ENCODE results near the gene INSL3. TPM values are rescaled to one million over a fixed set of nuclear protein-coding genes. Genes with fewer than 3 reads are reported as not detected.

INSL3 gene
- total RNA-seq, 4 donors from 2014 or later = not detected

DNA sequence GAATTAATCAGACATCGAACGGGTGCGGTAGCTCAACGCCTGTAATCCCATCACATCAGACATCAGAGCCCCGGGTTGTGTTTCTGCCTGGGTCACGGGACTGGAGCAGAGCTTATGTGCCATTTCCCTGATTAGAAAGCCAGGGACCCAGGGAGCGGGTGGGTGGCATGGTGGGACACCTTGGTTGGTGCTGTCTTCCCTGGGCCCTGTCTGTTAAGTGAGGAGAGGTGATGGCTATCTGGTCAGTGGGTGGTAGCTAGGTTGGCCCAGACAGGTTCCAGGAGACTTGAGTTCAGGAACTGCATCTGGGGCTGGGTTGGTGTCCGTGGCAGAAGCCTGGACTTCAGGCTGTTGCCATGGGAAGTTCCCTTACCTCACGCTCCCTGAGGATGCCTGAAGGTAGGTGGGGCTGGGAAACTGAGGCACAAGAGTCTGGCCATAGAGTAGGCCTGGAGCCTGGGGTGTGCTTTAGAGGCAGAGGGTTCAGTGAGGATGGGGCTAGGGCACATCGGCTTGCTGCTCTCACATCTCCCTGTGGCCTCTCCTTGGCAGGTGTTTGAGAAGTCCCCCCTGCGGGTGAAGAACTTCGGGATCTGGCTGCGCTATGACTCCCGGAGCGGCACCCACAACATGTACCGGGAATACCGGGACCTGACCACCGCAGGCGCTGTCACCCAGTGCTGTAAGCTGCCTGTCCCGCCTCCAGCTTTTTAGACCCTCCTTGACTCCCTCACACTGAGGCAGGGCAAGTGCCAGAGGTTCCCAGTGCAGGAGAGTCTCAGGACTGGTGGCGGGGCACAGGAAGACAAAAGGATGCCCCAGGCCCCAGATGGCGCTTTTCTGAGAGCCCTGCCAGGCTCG, 40.5 kb upstream of the INSL3 start:
- intact Hi-C loops (cut with DNase I; ENCODE audit: low total_unique reads) = no loop called here

DNA sequence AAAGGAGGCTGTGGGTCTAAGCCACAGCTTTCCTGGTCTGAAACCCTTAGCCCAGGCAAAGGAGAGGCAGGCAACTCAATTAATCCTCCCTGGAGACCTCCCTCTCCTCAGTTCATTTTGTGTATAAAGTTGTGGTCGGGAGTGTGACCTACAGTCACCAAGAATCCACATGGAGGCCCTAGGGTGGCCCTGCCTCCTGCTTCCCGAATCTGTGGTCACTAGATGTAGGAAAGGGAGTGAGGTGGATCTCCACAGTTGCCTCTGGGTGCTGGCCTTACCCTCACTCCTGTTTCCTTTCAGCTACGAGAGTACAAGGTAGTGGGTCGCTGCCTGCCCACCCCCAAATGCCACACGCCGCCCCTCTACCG, 39.7 kb upstream of the INSL3 start:
- H3K4me3 ChIP-seq = peak overlapping the region; percentile 91 to 100 (median 94)
- H3K4me1 ChIP-seq = peaks cover 21 to 35% of the 10 kb centered on the region in 2 donors
- TF ChIP-seq POLR2A (IDR thresholded peaks at IDR 0.05) = peak in 1 of 2 donors; percentile 2
- TF ChIP-seq, protein P1, sequence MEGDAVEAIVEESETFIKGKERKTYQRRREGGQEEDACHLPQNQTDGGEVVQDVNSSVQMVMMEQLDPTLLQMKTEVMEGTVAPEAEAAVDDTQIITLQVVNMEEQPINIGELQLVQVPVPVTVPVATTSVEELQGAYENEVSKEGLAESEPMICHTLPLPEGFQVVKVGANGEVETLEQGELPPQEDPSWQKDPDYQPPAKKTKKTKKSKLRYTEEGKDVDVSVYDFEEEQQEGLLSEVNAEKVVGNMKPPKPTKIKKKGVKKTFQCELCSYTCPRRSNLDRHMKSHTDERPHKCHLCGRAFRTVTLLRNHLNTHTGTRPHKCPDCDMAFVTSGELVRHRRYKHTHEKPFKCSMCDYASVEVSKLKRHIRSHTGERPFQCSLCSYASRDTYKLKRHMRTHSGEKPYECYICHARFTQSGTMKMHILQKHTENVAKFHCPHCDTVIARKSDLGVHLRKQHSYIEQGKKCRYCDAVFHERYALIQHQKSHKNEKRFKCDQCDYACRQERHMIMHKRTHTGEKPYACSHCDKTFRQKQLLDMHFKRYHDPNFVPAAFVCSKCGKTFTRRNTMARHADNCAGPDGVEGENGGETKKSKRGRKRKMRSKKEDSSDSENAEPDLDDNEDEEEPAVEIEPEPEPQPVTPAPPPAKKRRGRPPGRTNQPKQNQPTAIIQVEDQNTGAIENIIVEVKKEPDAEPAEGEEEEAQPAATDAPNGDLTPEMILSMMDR (IDR thresholded peaks at IDR 0.05 in 4 of 5, conservative IDR thresholded peaks at IDR 0.05 in 1 of 5) = no peak
- no peaks in the 10 kb centered on the region for H3K9me3 ChIP-seq
- DNase-seq = no peak
- ATAC-seq = no peak
- in situ Hi-C loops (cut with MboI; ENCODE audit: low sequenced_read_pairs in 4 of 4) = loop anchor here in 3 of 4 donors (5.0 to 25.0 kb wide), 3 partner anchors 71 to 134 kb away; partner anchors contain the start of gene CCDC124 (in 1 of the 3)
- no peaks in the 10 kb centered on the region for H3K27me3 ChIP-seq
- intact Hi-C loops (cut with DNase I; ENCODE audit: low total_unique reads) = no loop called here
- peak overlapping the region; percentile 87 to 96 (median 94) for H3K27ac ChIP-seq
- peaks cover 0 to 40% of the 10 kb centered on the region in 2 donors for H3K36me3 ChIP-seq

More for the DNA sequence above, 40.5 kb upstream of the INSL3 start:
- no peaks in the 10 kb centered on the region for H3K27me3 ChIP-seq
- peaks cover 21 to 35% of the 10 kb centered on the region in 2 donors for H3K4me1 ChIP-seq
- DNase-seq (no peak), ATAC-seq (no peak)
- peak in 1 of 2 donors; percentile 3 for TF ChIP-seq POLR2A (IDR thresholded peaks at IDR 0.05)
- TF ChIP-seq, protein P1 (IDR thresholded peaks at IDR 0.05 in 4 of 5, conservative IDR thresholded peaks at IDR 0.05 in 1 of 5) = no peak
- H3K27ac ChIP-seq = peak overlapping the region; percentile 87 to 96 (median 94)
- no peaks in the 10 kb centered on the region for H3K9me3 ChIP-seq
- peak overlapping the region; percentile 91 to 100 (median 94) for H3K4me3 ChIP-seq
- peaks cover 0 to 40% of the 10 kb centered on the region in 2 donors for H3K36me3 ChIP-seq
- in situ Hi-C loops (cut with MboI; ENCODE audit: low sequenced_read_pairs in 4 of 4) = loop anchor here in 3 of 4 donors (5.0 to 25.0 kb wide), 3 partner anchors 71 to 133 kb away; partner anchors contain the start of gene CCDC124 (in 1 of the 3)

DNA sequence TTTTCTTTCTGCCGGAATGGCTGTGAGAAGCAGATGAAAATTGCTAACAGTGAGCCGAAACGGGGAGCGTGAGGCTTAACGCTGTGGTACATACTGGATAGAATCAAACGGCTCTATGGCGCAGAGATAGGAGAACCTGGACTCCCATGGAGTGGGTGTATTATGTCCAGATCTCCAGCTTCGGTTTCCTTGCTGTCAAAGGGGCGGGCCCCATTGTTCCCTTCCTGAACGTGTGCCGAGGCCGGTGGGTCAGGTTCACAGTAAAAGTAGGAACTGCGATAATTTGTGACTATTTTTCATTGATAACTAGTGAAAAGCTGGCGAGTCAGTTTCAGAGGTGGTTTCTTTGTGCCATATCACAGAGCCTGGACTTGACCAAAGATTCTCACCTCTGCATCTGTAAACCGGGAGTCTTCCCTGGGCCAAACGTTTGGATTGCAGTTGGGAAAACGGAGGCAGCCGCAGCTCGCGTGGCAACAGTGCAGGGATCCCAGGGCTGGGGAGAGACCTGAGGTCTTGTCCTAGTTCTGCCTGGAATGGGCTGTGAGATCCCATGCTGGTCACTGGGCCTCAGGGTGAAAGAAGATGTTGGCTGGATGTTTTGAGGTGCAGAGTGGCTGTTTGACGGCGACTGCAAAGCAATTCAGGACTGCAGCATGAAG, 39.1 kb upstream of the INSL3 start:
- no peak for TF ChIP-seq POLR2A (IDR thresholded peaks at IDR 0.05)
- TF ChIP-seq, protein P1 (IDR thresholded peaks at IDR 0.05 in 4 of 5, conservative IDR thresholded peaks at IDR 0.05 in 1 of 5) = no peak
- Histone ChIP-seq H3K27ac (peak overlapping the region; percentile 87 to 96 (median 94)), H3K4me1 (peaks cover 21 to 35% of the 10 kb centered on the region in 2 donors), H3K36me3 (peaks cover 0 to 39% of the 10 kb centered on the region in 2 donors), H3K27me3 (no peaks in the 10 kb centered on the region), H3K4me3 (peak overlapping the region; percentile 91 to 100 (median 94)), H3K9me3 (no peaks in the 10 kb centered on the region)
- intact Hi-C loops (cut with DNase I; ENCODE audit: low total_unique reads) (no loop called here), in situ Hi-C loops (cut with MboI; ENCODE audit: low sequenced_read_pairs in 4 of 4) (loop anchor here in 3 of 4 donors (5.0 to 25.0 kb wide), 3 partner anchors 72 to 134 kb away; partner anchors contain the start of gene CCDC124 (in 1 of the 3))
- DNase-seq = no peak
- no peak for ATAC-seq

DNA sequence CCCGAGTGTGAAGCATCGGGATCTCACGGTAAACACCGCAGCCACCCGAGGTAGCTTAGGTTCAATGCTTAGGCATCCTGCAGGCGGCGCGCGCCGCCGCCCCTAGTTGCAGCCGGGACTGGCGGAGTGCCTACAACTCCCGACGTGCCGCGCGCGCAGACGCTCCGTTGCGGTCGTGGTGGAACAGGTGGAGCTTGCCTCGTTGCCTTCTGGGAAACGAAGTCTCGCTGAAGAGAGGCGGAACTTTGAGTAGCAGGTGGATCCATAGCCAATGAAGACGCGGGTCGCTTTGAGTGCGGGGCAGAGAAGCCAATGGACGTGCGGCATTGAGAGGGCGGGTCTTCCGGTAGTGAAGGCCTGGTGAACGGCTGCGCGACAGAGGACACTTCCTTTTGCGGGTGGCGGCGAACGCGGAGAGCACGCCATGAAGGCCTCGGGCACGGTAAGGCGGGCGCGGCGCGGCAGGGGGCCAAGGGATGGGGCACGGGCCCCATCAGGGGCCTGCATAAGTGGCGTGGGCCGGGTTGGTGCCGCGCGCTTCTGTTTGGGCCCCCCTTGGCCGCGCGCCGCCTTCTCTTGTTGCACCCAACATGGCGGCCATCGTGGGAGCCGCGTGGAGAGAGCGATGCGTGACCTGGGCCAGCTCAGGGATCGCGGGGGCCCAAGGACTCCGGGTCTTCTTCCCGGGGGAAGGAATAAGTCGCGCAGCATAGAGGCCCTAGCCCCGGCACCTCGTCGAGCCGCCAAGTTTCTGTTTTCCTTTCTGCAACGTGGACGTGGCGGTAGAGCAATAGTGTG, 38.4 kb upstream of the INSL3 start, which contains the start of gene RPL18A:
TSS of gene RPL18A (plus strand) at position 378 of the 798 bp plus-strand sequence. CDS start at position 425, 47 bp downstream.
- DNase-seq (peak; percentile 99), ATAC-seq (peak; percentile 98 to 99)
- Histone ChIP-seq H3K36me3 (peaks cover 0 to 33% of the 10 kb centered on the region in 2 donors), H3K27me3 (no peaks in the 10 kb centered on the region), H3K4me1 (peaks cover 21 to 35% of the 10 kb centered on the region in 2 donors), H3K9me3 (no peaks in the 10 kb centered on the region), H3K27ac (peak within 1 kb of the TSS; percentile 87 to 96 (median 94)), H3K4me3 (peak within 1 kb of the TSS; percentile 91 to 100 (median 94))
- intact Hi-C loops (cut with DNase I; ENCODE audit: low total_unique reads) = loop anchor here (1.0 to 10.0 kb wide), 3 partner anchors 73 to 155 kb away; no protein-coding TSS in a partner anchor
- TF ChIP-seq, protein P1 (IDR thresholded peaks at IDR 0.05 in 4 of 5, conservative IDR thresholded peaks at IDR 0.05 in 1 of 5) = peak; percentile 77 to 88 (median 83)
- TF ChIP-seq POLR2A (IDR thresholded peaks at IDR 0.05) = peak; percentile 97
- in situ Hi-C loops (cut with MboI; ENCODE audit: low sequenced_read_pairs in 4 of 4) = loop anchor here in 3 of 4 donors (5.0 to 25.0 kb wide), 4 partner anchors 65 to 135 kb away; partner anchors contain the start of gene CCDC124 (in 1 of the 3)
